22Rv1 (cell line): ENCODE data around the gene TNFAIP8L2.

ENCODE experiments used
- ZFX ChIP-seq: fragments of 450-650 bp; IDR thresholded peaks from 2 replicates; pipeline ENCODE4 v1.6.1; 2017; ENCODE audit warnings: antibody characterized with exemption, borderline replicate concordance
- TF ChIP-seq, protein P1 (sequence below): fragments of 450-650 bp; IDR thresholded peaks from 2 replicates; pipeline ENCODE4 v1.5.1; 2017; ENCODE audit warnings: mild to moderate bottlenecking

- TF ChIP-seq, protein P1, sequence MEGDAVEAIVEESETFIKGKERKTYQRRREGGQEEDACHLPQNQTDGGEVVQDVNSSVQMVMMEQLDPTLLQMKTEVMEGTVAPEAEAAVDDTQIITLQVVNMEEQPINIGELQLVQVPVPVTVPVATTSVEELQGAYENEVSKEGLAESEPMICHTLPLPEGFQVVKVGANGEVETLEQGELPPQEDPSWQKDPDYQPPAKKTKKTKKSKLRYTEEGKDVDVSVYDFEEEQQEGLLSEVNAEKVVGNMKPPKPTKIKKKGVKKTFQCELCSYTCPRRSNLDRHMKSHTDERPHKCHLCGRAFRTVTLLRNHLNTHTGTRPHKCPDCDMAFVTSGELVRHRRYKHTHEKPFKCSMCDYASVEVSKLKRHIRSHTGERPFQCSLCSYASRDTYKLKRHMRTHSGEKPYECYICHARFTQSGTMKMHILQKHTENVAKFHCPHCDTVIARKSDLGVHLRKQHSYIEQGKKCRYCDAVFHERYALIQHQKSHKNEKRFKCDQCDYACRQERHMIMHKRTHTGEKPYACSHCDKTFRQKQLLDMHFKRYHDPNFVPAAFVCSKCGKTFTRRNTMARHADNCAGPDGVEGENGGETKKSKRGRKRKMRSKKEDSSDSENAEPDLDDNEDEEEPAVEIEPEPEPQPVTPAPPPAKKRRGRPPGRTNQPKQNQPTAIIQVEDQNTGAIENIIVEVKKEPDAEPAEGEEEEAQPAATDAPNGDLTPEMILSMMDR, result no peak
- TF ChIP-seq ZFX, result no peak
Observed at GRCh38 chr1:151113877-151114276, 42.6 kb upstream of the TNFAIP8L2 start.
